ENCODE results near the gene COMMD7. TPM values are rescaled to one million over a fixed set of nuclear protein-coding genes. Genes with fewer than 3 reads are reported as not detected.

The COMMD7 gene
- total RNA-seq, 4 donors from 2014 or later = 30.2 to 55.8 (median 42.6) TPM

DNA sequence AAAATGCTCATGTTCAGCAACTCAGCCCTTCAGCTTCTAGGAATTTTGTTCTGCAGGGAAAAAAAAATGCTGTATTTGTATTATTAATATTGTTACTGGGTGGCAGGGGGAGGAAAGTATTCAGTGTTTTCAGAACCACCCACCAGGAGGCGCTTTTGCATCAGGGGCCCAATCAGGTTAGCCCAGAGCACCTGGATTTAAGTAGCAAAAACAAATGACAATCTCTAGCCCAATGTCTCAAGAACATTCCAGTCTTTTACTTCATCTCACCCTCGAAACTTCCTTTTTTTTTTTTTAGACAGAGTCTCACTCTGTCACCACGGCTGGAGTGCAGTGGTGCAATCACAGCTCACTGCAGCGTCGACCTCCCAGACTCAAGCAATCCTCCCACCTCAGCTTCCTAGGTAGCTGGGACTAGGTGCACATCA is 68.9 kb downstream of the COMMD7 start:
- no peak overlapping the region for H3K4me3 ChIP-seq (replicated peaks in 1 of 3)
- intact Hi-C loops (cut with DNase I) = no loop called here
- H3K27me3 ChIP-seq = no peaks in the 10 kb centered on the region
- H3K36me3 ChIP-seq = no peaks in the 10 kb centered on the region
- TF ChIP-seq POLR2A (IDR thresholded peaks at IDR 0.05) = no peak
- TF ChIP-seq CTCF (IDR thresholded peaks at IDR 0.05) = peak; percentile 60 to 93 (median 80)
- DNase-seq = peak; percentile 64 to 74
- WGBS, 2 donors = 22 to 33% methylated on average over 5 of the region's 5 CpGs
- H3K9me3 ChIP-seq = no peaks in the 10 kb centered on the region
- H3K4me1 ChIP-seq = no peaks in the 10 kb centered on the region
- H3K27ac ChIP-seq = no peak overlapping the region

GRCh38 chr20:32672982-32673851 is 70.0 kb downstream of the COMMD7 start:
- Histone ChIP-seq H3K4me3 (replicated peaks in 1 of 3) (no peak overlapping the region), H3K27ac (no peak overlapping the region), H3K4me1 (no peaks in the 10 kb centered on the region), H3K27me3 (no peaks in the 10 kb centered on the region), H3K9me3 (no peaks in the 10 kb centered on the region), H3K36me3 (no peaks in the 10 kb centered on the region)
- no peak for DNase-seq
- TF ChIP-seq CTCF (IDR thresholded peaks at IDR 0.05) = no peak
- no peak for TF ChIP-seq POLR2A (IDR thresholded peaks at IDR 0.05)
- intact Hi-C loops (cut with DNase I) = loop anchor here (2.0 kb wide), 1 partner anchor 106 kb away; no protein-coding TSS in a partner anchor
- 72 to 73% methylated on average over 16 to 19 of the region's 22 CpGs for WGBS, 2 donors

GRCh38 chr20:32672394-32672981 is 70.8 kb downstream of the COMMD7 start:
- no peaks in the 10 kb centered on the region for H3K4me1 ChIP-seq
- 79 to 91% methylated on average over 3 of the region's 3 CpGs for WGBS, 2 donors
- no peak overlapping the region for H3K4me3 ChIP-seq (replicated peaks in 1 of 3)
- no peak for TF ChIP-seq CTCF (IDR thresholded peaks at IDR 0.05)
- TF ChIP-seq POLR2A (IDR thresholded peaks at IDR 0.05) = no peak
- intact Hi-C loops (cut with DNase I) = loop anchor here (2.0 kb wide), 1 partner anchor 106 kb away; no protein-coding TSS in a partner anchor
- H3K9me3 ChIP-seq = no peaks in the 10 kb centered on the region
- no peak for DNase-seq
- no peak overlapping the region for H3K27ac ChIP-seq
- H3K36me3 ChIP-seq = no peaks in the 10 kb centered on the region
- no peaks in the 10 kb centered on the region for H3K27me3 ChIP-seq

GRCh38 chr20:32670773-32671455 is 72.4 kb downstream of the COMMD7 start:
- intact Hi-C loops (cut with DNase I) = no loop called here
- H3K27ac ChIP-seq = no peak overlapping the region
- no peaks in the 10 kb centered on the region for H3K4me1 ChIP-seq
- H3K4me3 ChIP-seq (replicated peaks in 1 of 3) = no peak overlapping the region
- H3K36me3 ChIP-seq = no peaks in the 10 kb centered on the region
- no peaks in the 10 kb centered on the region for H3K27me3 ChIP-seq
- TF ChIP-seq CTCF (IDR thresholded peaks at IDR 0.05) (no peak), POLR2A (IDR thresholded peaks at IDR 0.05) (no peak)
- WGBS, 2 donors = 96 to 98% methylated on average over 2 of the region's 2 CpGs
- DNase-seq = no peak
- no peaks in the 10 kb centered on the region for H3K9me3 ChIP-seq
